GM12878 (cell line): Measurements from ENCODE around the gene RAB11A.

ENCODE experiments used
- BCL11A ChIP-seq: IDR thresholded peaks from 2 replicates; pipeline ENCODE4 v1.6.1; 2011; ENCODE audit warnings: low read depth, low read length
- POLR2A ChIP-seq: IDR thresholded peaks from 2 replicates; pipeline ENCODE4 v1.6.1; 2011; ENCODE audit warnings: low read depth, mild to moderate bottlenecking, low read length
- POLR2AphosphoS5 ChIP-seq: IDR thresholded peaks from 2 replicates; pipeline ENCODE4 v1.6.1; 2011; ENCODE audit warnings: mild to moderate bottlenecking, low read length, inconsistent platforms
- SPI1 ChIP-seq: IDR thresholded peaks from 2 replicates; pipeline ENCODE4 v1.6.1; 2011; ENCODE audit warnings: low read depth, mild to moderate bottlenecking, low read length, moderate library complexity, borderline replicate concordance; ENCODE audit not compliant: insufficient read depth
- ZNF274 ChIP-seq: IDR thresholded peaks from one replicate; pipeline ENCODE4 v1.8.0; 2011; ENCODE audit not compliant: insufficient read length, insufficient read depth

DNA sequence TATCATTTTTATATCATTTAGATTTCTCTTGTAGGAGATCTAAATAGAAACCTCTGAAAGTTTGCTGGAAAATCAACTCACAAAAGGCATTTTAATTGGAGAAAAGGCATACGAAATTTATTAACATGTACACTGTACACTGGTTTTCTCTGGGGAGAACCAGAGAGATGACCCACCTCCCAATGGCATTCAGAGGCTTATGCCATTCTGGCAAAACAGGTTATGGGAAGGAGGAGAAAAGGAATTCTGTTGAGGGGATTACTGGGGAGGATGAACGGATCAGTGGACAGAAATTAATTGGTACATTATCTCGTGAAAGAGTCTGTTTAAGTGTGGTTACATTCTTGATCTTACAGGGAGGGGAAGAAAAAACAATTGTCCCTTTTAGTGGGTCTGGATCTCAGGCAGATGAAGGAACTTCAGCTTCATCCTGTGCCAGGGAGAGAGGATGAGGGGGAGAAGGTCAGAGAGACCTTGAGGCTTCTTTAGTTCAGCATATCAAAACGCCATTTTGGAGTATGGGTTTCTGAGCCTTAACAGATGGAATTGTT lies 16.5 kb downstream of the RAB11A start:
- TF ChIP-seq ZNF274 (no peak), POLR2A (no peak), SPI1 (no peak), BCL11A (no peak), POLR2AphosphoS5 (no peak)
